Measurements from ENCODE around the gene ANKRD24. TPM values are rescaled to one million over a fixed set of nuclear protein-coding genes. Genes with fewer than 3 reads are reported as not detected.
A peak's percentile ranks its signal among the peaks of the same experiment; 100 is the strongest.
"Not testable (repeated sequence)": the region's sequence is repeated elsewhere in the genome, so short reads cannot be mapped to it uniquely, and the experiment has no call there.

Gene ANKRD24
- total RNA-seq, 1 donor from 2014 or later = not detected

DNA sequence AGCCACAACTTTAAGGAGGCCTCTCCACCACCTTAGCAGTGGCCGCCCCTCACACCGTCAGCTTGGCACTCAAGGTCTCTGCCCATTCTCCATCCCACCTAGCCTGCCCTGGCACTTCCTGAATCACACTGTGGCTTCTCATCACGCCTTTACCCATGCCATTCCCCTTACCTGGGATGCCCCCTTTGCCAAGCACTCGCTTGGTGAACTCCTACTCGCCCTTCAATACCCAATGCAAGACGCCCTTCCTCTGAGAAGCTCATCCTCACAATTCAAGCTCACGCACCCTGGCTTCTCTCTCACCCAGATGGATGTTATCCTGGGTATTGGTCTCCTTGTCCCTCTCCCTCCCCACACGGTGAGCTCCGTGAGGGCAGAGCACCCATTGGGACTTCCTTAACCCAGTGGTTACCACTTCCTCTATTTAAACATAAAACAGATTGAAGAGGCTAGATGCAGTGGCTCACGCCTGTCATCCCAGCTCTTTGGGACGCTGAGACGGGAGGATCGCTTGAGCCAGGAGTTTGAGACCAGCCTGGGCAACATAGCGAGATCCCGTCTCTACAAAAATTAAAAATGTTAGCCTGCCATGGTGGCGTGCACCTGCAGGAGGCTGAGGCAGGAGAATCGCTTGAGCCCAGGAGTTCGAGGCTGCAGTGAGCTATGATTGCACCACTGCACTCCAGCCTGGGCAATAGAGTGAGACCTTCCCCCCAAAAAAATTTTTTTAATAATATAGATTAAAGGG, 83.9 kb downstream of the ANKRD24 start:
- TF ChIP-seq CTCF (conservative IDR thresholded peaks at IDR 0.05; ENCODE audit: low read depth, low read length) = no peak
- no peak for DNase-seq (ENCODE audit: low read depth)

DNA sequence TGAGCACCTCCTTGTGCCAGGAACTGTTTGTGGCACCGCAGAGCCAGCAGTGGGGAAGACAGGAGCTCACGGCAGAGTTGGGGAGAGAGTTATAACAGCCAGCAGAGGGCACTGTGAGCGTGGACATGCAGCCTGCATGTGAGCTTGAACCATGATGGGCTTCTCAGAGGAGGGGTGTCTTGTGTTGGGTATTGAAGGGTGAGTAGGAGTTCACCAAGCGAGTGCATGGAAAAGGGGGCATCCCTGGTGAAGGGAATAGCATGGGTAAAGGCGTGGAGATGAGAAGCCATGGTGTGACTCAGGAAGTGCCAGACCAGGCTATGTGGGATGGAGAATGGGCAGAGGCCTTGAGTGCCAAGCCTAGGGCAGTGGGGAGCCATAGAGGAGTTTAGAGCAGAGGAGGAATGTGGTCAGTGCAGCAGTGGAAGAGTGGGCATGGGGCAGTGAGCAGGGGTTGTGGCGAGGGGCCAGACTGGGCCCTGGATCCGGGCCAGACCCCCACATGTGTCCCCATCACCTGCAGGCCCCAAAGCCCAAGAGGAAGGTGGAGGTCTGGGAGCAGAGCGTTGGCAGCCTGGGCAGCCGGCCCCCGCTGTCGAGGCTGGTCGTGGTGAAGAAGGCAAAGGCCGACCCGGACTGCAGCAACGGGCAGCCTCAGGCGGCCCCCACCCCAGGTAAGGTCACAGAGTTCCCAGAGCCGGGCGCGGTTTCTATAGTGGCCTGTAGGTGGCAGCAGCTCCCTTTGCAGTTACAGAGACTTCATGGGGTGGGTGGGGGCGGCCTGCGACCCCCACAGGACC, 84.8 kb downstream of the ANKRD24 start:
- TF ChIP-seq CTCF (conservative IDR thresholded peaks at IDR 0.05; ENCODE audit: low read depth, low read length) = peak; percentile 77
- no peak overlapping the region for H3K4me3 ChIP-seq (ENCODE audit: low read depth, low read length)
- no peak for DNase-seq (ENCODE audit: low read depth)

More for the DNA sequence above, 83.9 kb downstream of the ANKRD24 start:
- no peak overlapping the region for H3K4me3 ChIP-seq (ENCODE audit: low read depth, low read length)

GRCh38 chr19:4267901-4268815, 85.7 kb downstream of the ANKRD24 start:
- no peak for DNase-seq (ENCODE audit: low read depth)
- no peak overlapping the region for H3K4me3 ChIP-seq (ENCODE audit: low read depth, low read length)
- TF ChIP-seq CTCF (conservative IDR thresholded peaks at IDR 0.05; ENCODE audit: low read depth, low read length) = no peak

- TF ChIP-seq CTCF (conservative IDR thresholded peaks at IDR 0.05; ENCODE audit: low read depth, low read length) = peak; percentile 14
- H3K4me3 ChIP-seq (ENCODE audit: low read depth, low read length) = no peak overlapping the region
- no peak for DNase-seq (ENCODE audit: low read depth)
These were observed 86.4 kb downstream of the ANKRD24 start for GRCh38 chr19:4268816-4269430.

DNA sequence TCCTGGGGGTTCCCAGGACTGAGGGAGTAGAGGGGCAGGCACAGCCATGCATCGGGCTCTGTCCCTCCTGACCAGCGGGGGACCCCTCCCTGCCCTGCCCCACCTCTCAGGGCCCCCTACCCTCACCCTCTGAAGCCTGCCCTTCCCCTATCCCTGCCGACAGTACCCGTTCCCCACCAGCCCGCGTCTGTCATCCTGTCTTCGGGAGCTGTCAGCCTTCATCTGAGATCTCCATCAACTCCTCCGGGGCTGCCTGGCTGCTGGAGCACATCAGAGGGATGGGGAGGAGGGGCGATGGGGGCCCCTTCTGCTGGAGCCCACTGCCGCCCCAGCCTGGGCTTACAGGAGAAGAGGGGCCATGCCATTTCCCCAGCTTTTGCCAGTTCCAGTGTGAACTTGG, 90.4 kb downstream of the ANKRD24 start:
- no peak for DNase-seq (ENCODE audit: low read depth)
- no peak for TF ChIP-seq CTCF (conservative IDR thresholded peaks at IDR 0.05; ENCODE audit: low read depth, low read length)
- H3K4me3 ChIP-seq (ENCODE audit: low read depth, low read length) = no peak overlapping the region

GRCh38 chr19:4274321-4274686, 91.8 kb downstream of the ANKRD24 start:
- not testable (repeated sequence) for H3K4me3 ChIP-seq (ENCODE audit: low read depth, low read length); DNase-seq (ENCODE audit: low read depth)

Other genes with a start within 250 kb of the ANKRD24 start
- not detected in 2 replicates for gene NMRK2, start 249.6 kb upstream of the ANKRD24 start, total RNA-seq
- 112 and 124 TPM in 2 replicates for gene DAPK3, start 211.6 kb upstream of the ANKRD24 start, total RNA-seq
- 1,327 and 1,998 TPM in 2 replicates for gene EEF2, start 197.2 kb upstream of the ANKRD24 start, total RNA-seq
- 26.7 and 31.5 TPM in 2 replicates for gene PIAS4, start 175.0 kb upstream of the ANKRD24 start, total RNA-seq
- 22.1 and 28.1 TPM in 2 replicates for gene ZBTB7A, start 115.8 kb upstream of the ANKRD24 start, total RNA-seq
- 123 and 138 TPM in 2 replicates for gene MAP2K2, start 58.6 kb upstream of the ANKRD24 start, total RNA-seq
- gene CREB3L3, start 29.1 kb upstream of the ANKRD24 start, total RNA-seq = not detected in 2 replicates
- gene SIRT6, start 126 bp upstream of the ANKRD24 start, total RNA-seq = 33.8 and 43.5 TPM in 2 replicates
- gene EBI3, start 46.8 kb downstream of the ANKRD24 start, total RNA-seq = 1.7 TPM in 1 of 2 replicates, not detected in the other
- 34.3 and 39.1 TPM in 2 replicates for gene YJU2, start 64.4 kb downstream of the ANKRD24 start, total RNA-seq
- not detected in 2 replicates for gene SHD, start 96.6 kb downstream of the ANKRD24 start, total RNA-seq
- gene TMIGD2, start 119.7 kb downstream of the ANKRD24 start, total RNA-seq = not detected in 2 replicates
- gene FSD1, start 121.9 kb downstream of the ANKRD24 start, total RNA-seq = 17.5 and 22.9 TPM in 2 replicates
- gene STAP2, start 156.1 kb downstream of the ANKRD24 start, total RNA-seq = 49.2 and 70.8 TPM in 2 replicates
- gene MPND, start 160.9 kb downstream of the ANKRD24 start, total RNA-seq = 3.9 and 6.3 TPM in 2 replicates
- 66.5 and 109 TPM in 2 replicates for gene SH3GL1, start 217.9 kb downstream of the ANKRD24 start, total RNA-seq
- gene CHAF1A, start 220.0 kb downstream of the ANKRD24 start, total RNA-seq = 36.7 and 50.2 TPM in 2 replicates

All from epithelial cell of proximal tubule (primary cell).